Osteocyte (in vitro differentiated cells): ENCODE data around the gene SFXN4. TPM values are rescaled to one million over a fixed set of nuclear protein-coding genes. Genes with fewer than 3 reads are reported as not detected.

Experiments
- DNase-seq: peaks from one replicate; pipeline ENCODE4 v3.0.0; 2021; ENCODE audit warnings: mixed read lengths; ENCODE audit not compliant: unreplicated experiment; ENCODE audit errors: extremely low spot score
- H3K27ac Mint-ChIP-seq: one replicate; pipeline ENCODE4 v1.8.0; 2021; ENCODE audit warnings: mild to moderate bottlenecking, mixed read lengths; ENCODE audit not compliant: unreplicated experiment
- H3K27me3 Mint-ChIP-seq: one replicate; pipeline ENCODE4 v1.8.0; 2021; ENCODE audit warnings: mixed read lengths; ENCODE audit not compliant: unreplicated experiment
- H3K36me3 Mint-ChIP-seq: one replicate; pipeline ENCODE4 v1.8.0; 2021; ENCODE audit warnings: mixed read lengths; ENCODE audit not compliant: unreplicated experiment
- H3K4me1 Mint-ChIP-seq: one replicate; pipeline ENCODE4 v1.8.0; 2021; ENCODE audit warnings: mixed read lengths; ENCODE audit not compliant: unreplicated experiment
- H3K4me3 Mint-ChIP-seq: one replicate; pipeline ENCODE4 v1.8.0; 2021; ENCODE audit warnings: mild to moderate bottlenecking, moderate library complexity, mixed read lengths; ENCODE audit not compliant: unreplicated experiment
- H3K9me3 Mint-ChIP-seq: one replicate; pipeline ENCODE4 v1.8.0; 2021; ENCODE audit warnings: mixed read lengths; ENCODE audit not compliant: unreplicated experiment
- total RNA-seq: library from RNA; stranded (reverse); gene quantifications from 2 replicates; pipeline ENCODE4 v1.2.1, GENCODE V29; 2021
- TF ChIP-seq, protein P1 (sequence below): fragments of 200-600 bp; sonication (generic); IDR thresholded peaks from 2 replicates; pipeline ENCODE4 v1.5.0; 2021; ENCODE audit warnings: antibody characterized with exemption, mild to moderate bottlenecking, moderate library complexity

SFXN4 gene
- total RNA-seq, 1 donor from 2014 or later: 10.9 TPM

GRCh38 chr10:119206603-119207365, 41.3 kb upstream of the SFXN4 start:
- peak overlapping the region; percentile 98 for H3K4me3 Mint-ChIP-seq
- peak overlapping the region; percentile 89 for H3K27ac Mint-ChIP-seq
- peak; percentile 93 for DNase-seq
- TF ChIP-seq, protein P1, sequence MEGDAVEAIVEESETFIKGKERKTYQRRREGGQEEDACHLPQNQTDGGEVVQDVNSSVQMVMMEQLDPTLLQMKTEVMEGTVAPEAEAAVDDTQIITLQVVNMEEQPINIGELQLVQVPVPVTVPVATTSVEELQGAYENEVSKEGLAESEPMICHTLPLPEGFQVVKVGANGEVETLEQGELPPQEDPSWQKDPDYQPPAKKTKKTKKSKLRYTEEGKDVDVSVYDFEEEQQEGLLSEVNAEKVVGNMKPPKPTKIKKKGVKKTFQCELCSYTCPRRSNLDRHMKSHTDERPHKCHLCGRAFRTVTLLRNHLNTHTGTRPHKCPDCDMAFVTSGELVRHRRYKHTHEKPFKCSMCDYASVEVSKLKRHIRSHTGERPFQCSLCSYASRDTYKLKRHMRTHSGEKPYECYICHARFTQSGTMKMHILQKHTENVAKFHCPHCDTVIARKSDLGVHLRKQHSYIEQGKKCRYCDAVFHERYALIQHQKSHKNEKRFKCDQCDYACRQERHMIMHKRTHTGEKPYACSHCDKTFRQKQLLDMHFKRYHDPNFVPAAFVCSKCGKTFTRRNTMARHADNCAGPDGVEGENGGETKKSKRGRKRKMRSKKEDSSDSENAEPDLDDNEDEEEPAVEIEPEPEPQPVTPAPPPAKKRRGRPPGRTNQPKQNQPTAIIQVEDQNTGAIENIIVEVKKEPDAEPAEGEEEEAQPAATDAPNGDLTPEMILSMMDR: peak; percentile 94
- no peaks in the 10 kb centered on the region for H3K27me3 Mint-ChIP-seq
- peaks cover 34% of the 10 kb centered on the region for H3K4me1 Mint-ChIP-seq
- no peaks in the 10 kb centered on the region for H3K9me3 Mint-ChIP-seq
- peaks cover 2% of the 10 kb centered on the region for H3K36me3 Mint-ChIP-seq

- Mint-ChIP-seq H3K36me3 (no peaks in the 10 kb centered on the region), H3K27me3 (no peaks in the 10 kb centered on the region), H3K27ac (peak overlapping the region; percentile 89), H3K4me1 (peaks cover 27% of the 10 kb centered on the region), H3K9me3 (no peaks in the 10 kb centered on the region), H3K4me3 (peak overlapping the region; percentile 80)
- TF ChIP-seq, protein P1: no peak
- DNase-seq: no peak
Observed at GRCh38 chr10:119205894-119206602, 40.5 kb upstream of the SFXN4 start.

GRCh38 chr10:119203006-119203405, 37.5 kb upstream of the SFXN4 start:
- TF ChIP-seq, protein P1: no peak
- no peak overlapping the region for H3K27ac Mint-ChIP-seq
- no peak overlapping the region for H3K4me3 Mint-ChIP-seq
- DNase-seq: no peak
- no peaks in the 10 kb centered on the region for H3K27me3 Mint-ChIP-seq
- no peaks in the 10 kb centered on the region for H3K9me3 Mint-ChIP-seq
- H3K4me1 Mint-ChIP-seq: peaks cover 7% of the 10 kb centered on the region
- H3K36me3 Mint-ChIP-seq: no peaks in the 10 kb centered on the region

DNA sequence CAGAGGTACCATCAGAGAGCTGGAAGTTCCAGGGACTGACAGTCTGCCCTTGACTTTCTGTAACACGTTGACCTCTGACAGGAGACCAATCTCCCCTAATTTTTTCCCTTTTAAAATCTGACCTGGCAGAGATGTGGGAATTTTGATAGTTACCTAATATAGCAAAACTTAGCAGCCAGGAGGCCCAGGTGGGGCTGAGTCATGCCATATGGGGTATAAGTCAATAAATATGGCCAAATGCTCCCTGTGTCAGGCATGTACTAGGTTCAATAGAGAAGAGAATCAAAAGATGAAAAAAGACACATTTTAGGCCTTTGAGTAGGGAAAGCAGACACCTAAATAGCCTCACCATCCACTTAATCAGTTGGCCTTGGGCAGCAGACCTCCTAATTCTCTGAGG, 35.7 kb upstream of the SFXN4 start:
- TF ChIP-seq, protein P1: no peak
- no peak overlapping the region for H3K27ac Mint-ChIP-seq
- no peaks in the 10 kb centered on the region for H3K36me3 Mint-ChIP-seq

More for the DNA sequence above, 35.7 kb upstream of the SFXN4 start:
- H3K4me1 Mint-ChIP-seq: peaks cover 3% of the 10 kb centered on the region
- H3K27me3 Mint-ChIP-seq: no peaks in the 10 kb centered on the region
- DNase-seq: no peak
- no peaks in the 10 kb centered on the region for H3K9me3 Mint-ChIP-seq
- no peak overlapping the region for H3K4me3 Mint-ChIP-seq
